Stomach (tissue), 9 donors: Measurements from ENCODE around the gene DNTT. TPM values are rescaled to one million over a fixed set of nuclear protein-coding genes. Genes with fewer than 3 reads are reported as not detected.

Experiments
- DNase-seq, 2 donors: peaks; one replicate each; pipeline versions ENCODE4 v3.0.0 to v3.0.0-alpha.2; 2013 to 2019
- H3K27ac ChIP-seq, 5 donors: fragments of 200-600 bp in 4 of 5; sonication (generic) in 4 of 5; one replicate each; pipeline ENCODE4 v1.5.1; 2013 to 2019; ENCODE audit warnings: mild to moderate bottlenecking in 1 of 5, moderate library complexity in 1 of 5
- H3K27me3 ChIP-seq, 3 donors: fragments of 200-600 bp; sonication (generic); one replicate each; pipeline ENCODE4 v1.5.1; 2017 to 2019; ENCODE audit warnings: mixed run types in 1 of 3
- H3K36me3 ChIP-seq, 4 donors: fragments of 200-600 bp; sonication (generic); 1 replicate in 3 of 4; 2 replicates in 1 of 4; pipeline ENCODE4 v1.5.1; 2016 to 2019
- H3K4me1 ChIP-seq, 4 donors: fragments of 200-600 bp; sonication (generic); one replicate each; pipeline ENCODE4 v1.5.1; 2016 to 2019
- H3K4me3 ChIP-seq, 4 donors: fragments of 200-600 bp; sonication (generic) in 3 of 4; one replicate each; pipeline ENCODE4 v1.5.1; 2016 to 2019; ENCODE audit warnings: mild to moderate bottlenecking in 1 of 4
- H3K9me3 ChIP-seq, 4 donors: fragments of 200-600 bp; sonication (generic); one replicate each; pipeline ENCODE4 v1.5.1; 2016 to 2019
- CTCF ChIP-seq, 7 experiments: fragments of 450-650 bp in 4 of 7; fragments of 200-600 bp in 3 of 7; sonication (generic) in 3 of 7; IDR thresholded peaks; one replicate each; pipeline ENCODE4 v1.5.1; 2016 to 2019; ENCODE audit warnings: antibody characterized with exemption in 7 of 7, control low read depth in 2 of 7, mild to moderate bottlenecking in 1 of 7
- EP300 ChIP-seq: sonication (generic); formaldehyde crosslinking; IDR thresholded peaks from one replicate; pipeline ENCODE4 v1.6.1; 2017; ENCODE audit warnings: antibody characterized with exemption
- POLR2A ChIP-seq, 4 donors: fragments of 450-650 bp; IDR thresholded peaks; one replicate each; pipeline ENCODE4 v1.6.1; 2016; ENCODE audit warnings: antibody characterized with exemption in 4 of 4, control low read depth in 2 of 4, mild to moderate bottlenecking in 1 of 4, moderate library complexity in 1 of 4
- POLR2AphosphoS5 ChIP-seq, 3 donors: sonication (generic); formaldehyde crosslinking; IDR thresholded peaks; one replicate each; pipeline ENCODE4 v1.6.1; 2016; ENCODE audit warnings: antibody characterized with exemption in 3 of 3
- WGBS, 5 donors: extraction: QIAGEN DNeasy Blood & Tissue Kit in 3 of 5; methylation state at CpG; one replicate each; pipeline versions ENCODE4 v1.1.5 to v1.1.7; 2013 to 2018; 5-methylcytosine and 5-hydroxymethylcytosine counted together
- intact Hi-C: fragments of 100-400 bp; cut with DNase I; formaldehyde crosslinking; loops from one replicate; pipeline ENCODE4 v1.15.1; 2023; ENCODE audit warnings: low total_unique reads
- polyA plus RNA-seq, 3 donors: library from polyadenylated mRNA; stranded (reverse); fragments of 200-250 nt; gene quantifications; one replicate each; pipeline ENCODE4 v1.2.3, GENCODE V29; 2013
- total RNA-seq, 5 donors: library from RNA; depleted of rRNA; stranded (reverse); fragments of >200 nt; gene quantifications; one replicate each; pipeline versions ENCODE4 v1.1.0 to v1.2.3, GENCODE V29; 2014 to 2016
- donor health status: healthy with polysubstance abuse.
- donor health status: Bipolar disorder and iron deficiency.
- donor health status: healthy.

DNTT gene
- total and polyA plus RNA-seq, 8 donors = not detected

DNA sequence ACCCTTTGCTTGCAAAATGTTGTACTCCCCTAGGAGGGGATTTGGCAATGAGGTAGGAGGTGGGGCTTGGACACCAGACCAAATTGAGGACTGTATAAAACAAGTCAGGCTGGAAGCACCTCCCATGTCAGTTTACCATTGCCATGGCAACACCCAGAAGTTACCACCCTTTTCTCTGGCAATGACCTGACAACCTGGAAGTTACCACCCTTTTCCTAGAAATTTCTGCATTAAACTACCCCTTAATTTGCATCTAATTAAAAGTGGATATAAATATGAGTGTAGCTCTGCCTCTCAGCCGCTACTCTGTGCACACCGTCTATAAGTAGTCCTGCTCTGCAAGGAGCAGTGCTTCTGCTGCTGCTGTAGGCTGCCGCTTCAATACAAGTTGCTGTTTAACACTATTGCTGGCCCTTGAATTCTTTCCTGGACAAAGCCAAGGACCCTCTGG lies 25.0 kb upstream of the DNTT start:
- H3K36me3 ChIP-seq = no peaks in the 10 kb centered on the region
- peaks cover 0 to 17% (median 8%) of the 10 kb centered on the region in 4 donors for H3K4me1 ChIP-seq
- H3K9me3 ChIP-seq = no peaks in the 10 kb centered on the region
- no peak overlapping the region for H3K4me3 ChIP-seq
- intact Hi-C loops = no loop called here
- no peaks in the 10 kb centered on the region for H3K27me3 ChIP-seq
- no peak for DNase-seq
- H3K27ac ChIP-seq = no peak overlapping the region
- TF ChIP-seq EP300 = no peak
- WGBS, 5 donors = 83 to 94% (median 87%) methylated on average over 3 of the region's 3 CpGs

- no peak for DNase-seq
- intact Hi-C loops = no loop called here
These were observed 23.4 kb upstream of the DNTT start for GRCh38 chr10:96280859-96281258.

DNA sequence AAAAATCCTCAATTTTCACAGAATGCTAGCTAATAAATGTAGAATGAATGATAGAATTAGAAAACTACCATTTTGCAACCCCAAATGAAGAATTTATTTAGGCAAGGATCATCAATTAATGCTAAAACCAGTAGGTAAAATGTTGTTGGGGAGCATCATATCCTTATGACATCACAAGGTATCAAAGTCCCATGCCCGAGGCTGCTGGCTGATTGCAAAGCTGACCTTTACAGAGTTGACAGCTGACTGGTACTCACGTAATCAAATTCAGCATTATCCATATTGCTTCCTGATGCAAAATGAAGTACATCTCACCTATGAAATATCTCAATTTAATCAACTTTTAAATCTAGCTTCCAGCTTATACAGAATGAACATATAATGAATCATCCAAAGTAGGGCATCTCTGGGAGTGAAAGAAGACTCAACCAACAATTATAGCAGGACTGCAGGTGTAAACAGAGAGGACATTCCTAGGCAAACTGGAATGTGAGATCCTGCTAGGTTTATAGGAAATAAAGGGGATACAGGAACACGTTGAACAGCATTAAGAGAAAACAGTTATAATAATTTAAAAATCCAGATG lies 22.7 kb upstream of the DNTT start:
- TF ChIP-seq CTCF (IDR thresholded peaks at IDR 0.05) (no peak), POLR2AphosphoS5 (IDR thresholded peaks at IDR 0.05) (no peak), POLR2A (IDR thresholded peaks at IDR 0.05) (no peak), EP300 (no peak)
- 84 to 93% (median 88%) methylated on average over 3 of the region's 3 CpGs for WGBS, 5 donors
- Histone ChIP-seq H3K4me3 (no peak overlapping the region), H3K4me1 (peaks cover 0 to 7% (median 2%) of the 10 kb centered on the region in 4 donors), H3K36me3 (no peaks in the 10 kb centered on the region), H3K27ac (no peak overlapping the region), H3K9me3 (no peaks in the 10 kb centered on the region), H3K27me3 (no peaks in the 10 kb centered on the region)
- DNase-seq = no peak
- intact Hi-C loops = no loop called here

More at GRCh38 chr10:96280859-96281258, 23.4 kb upstream of the DNTT start:
- no peak overlapping the region for H3K4me3 ChIP-seq
- H3K36me3 ChIP-seq = no peaks in the 10 kb centered on the region
- H3K27me3 ChIP-seq = no peaks in the 10 kb centered on the region
- H3K27ac ChIP-seq = no peak overlapping the region
- TF ChIP-seq POLR2AphosphoS5 (IDR thresholded peaks at IDR 0.05) (no peak), CTCF (IDR thresholded peaks at IDR 0.05) (no peak), POLR2A (IDR thresholded peaks at IDR 0.05) (no peak), EP300 (no peak)
- peaks cover 0 to 13% (median 6%) of the 10 kb centered on the region in 4 donors for H3K4me1 ChIP-seq
- 84 to 98% (median 90%) methylated on average over 2 of the region's 2 CpGs for WGBS, 5 donors
- H3K9me3 ChIP-seq = no peaks in the 10 kb centered on the region

DNA sequence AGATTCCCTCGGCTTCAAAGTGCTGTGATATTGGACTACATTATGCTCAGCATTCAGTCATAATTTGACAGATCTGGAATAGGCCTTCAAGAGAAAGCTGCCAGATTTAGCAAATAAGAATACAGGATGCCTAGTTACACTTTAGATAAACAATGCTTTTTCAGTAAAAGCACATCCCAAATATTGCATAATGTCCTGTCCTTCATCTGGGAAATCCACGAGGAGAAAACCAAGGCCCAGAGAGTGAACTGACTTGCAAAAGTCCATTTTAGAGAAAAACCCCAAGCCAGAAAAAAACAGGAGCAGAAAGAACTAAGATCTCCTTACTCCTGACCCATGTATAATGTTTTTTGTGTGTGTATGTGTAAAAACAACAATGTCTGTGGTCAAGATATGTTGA lies 20.9 kb upstream of the DNTT start:
- no peak for DNase-seq
- no peaks in the 10 kb centered on the region for H3K27me3 ChIP-seq
- peaks cover 9 to 19% (median 15%) of the 10 kb centered on the region in 4 donors for H3K4me1 ChIP-seq
- no peak overlapping the region for H3K27ac ChIP-seq
- no peaks in the 10 kb centered on the region for H3K9me3 ChIP-seq
- H3K36me3 ChIP-seq = no peaks in the 10 kb centered on the region
- intact Hi-C loops = no loop called here
- TF ChIP-seq CTCF (IDR thresholded peaks at IDR 0.05) (no peak), POLR2AphosphoS5 (IDR thresholded peaks at IDR 0.05) (no peak), POLR2A (IDR thresholded peaks at IDR 0.05) (no peak), EP300 (no peak)
- WGBS, 5 donors = 56 to 78% (median 64%) methylated on average over 2 of the region's 2 CpGs
- H3K4me3 ChIP-seq = no peak overlapping the region

- no peaks in the 10 kb centered on the region for H3K36me3 ChIP-seq
- no peaks in the 10 kb centered on the region for H3K9me3 ChIP-seq
- TF ChIP-seq CTCF (IDR thresholded peaks at IDR 0.05) (no peak), POLR2AphosphoS5 (IDR thresholded peaks at IDR 0.05) (no peak), EP300 (no peak), POLR2A (IDR thresholded peaks at IDR 0.05) (no peak)
- DNase-seq = no peak
- H3K4me3 ChIP-seq = no peak overlapping the region
- H3K4me1 ChIP-seq = peaks cover 9 to 21% (median 17%) of the 10 kb centered on the region in 4 donors
- H3K27me3 ChIP-seq = no peaks in the 10 kb centered on the region
- H3K27ac ChIP-seq = no peak overlapping the region
- 75 to 84% (median 78%) methylated on average over 6 of the region's 6 CpGs for WGBS, 5 donors
- intact Hi-C loops = no loop called here
These were observed 20.5 kb upstream of the DNTT start for GRCh38 chr10:96283756-96284155.
